ENCODE measurements around the gene PPFIA4.
"Not testable (repeated sequence)": the region's sequence is repeated elsewhere in the genome, so short reads cannot be mapped to it uniquely, and the experiment has no call there.

The PPFIA4 gene

DNA sequence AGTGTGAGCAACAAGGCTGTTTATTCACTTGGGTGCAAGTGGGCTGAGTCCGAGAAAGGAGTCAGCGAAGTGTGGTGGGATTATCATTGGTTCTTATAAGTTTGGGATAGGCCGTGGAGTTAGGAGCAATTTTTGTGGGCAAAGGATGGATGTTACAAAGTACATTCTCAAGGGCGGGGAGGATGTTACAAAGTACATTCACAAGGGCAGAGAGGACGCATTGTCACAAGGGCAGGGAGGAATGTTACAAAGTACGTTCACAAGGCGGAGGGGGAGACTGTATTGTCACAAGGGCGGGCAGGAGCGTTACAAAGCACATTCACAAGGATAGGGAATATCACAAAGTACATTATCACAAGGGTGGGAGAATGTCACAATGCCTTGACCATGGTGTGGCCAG is 24.3 kb upstream of the PPFIA4 start:
- Histone ChIP-seq H3K4me1 (ENCODE audit: insufficient read depth, low read length) (peaks cover 24% of the 10 kb centered on the region), H4K20me1 (ENCODE audit: insufficient read depth, low read length) (no peaks in the 10 kb centered on the region), H3K27ac (ENCODE audit: low read length) (no peak overlapping the region), H3K27me3 (ENCODE audit: insufficient read depth, low read length, poor library complexity) (no peaks in the 10 kb centered on the region), H3K4me3 (ENCODE audit: low read depth in 1 of 2, low read length in 2 of 2) (no peak overlapping the region), H3K4me2 (ENCODE audit: insufficient read depth, low read length) (no peak overlapping the region), H2AFZ (ENCODE audit: low read depth, low read length) (no peak overlapping the region), H3K36me3 (ENCODE audit: insufficient read depth, low read length) (no peaks in the 10 kb centered on the region), H3K79me2 (ENCODE audit: insufficient read depth, low read length) (peaks cover 3% of the 10 kb centered on the region; the same call in 1 of the 2 replicates), H3K9ac (ENCODE audit: low read depth, low read length) (no peak overlapping the region), H3K9me3 (ENCODE audit: insufficient read depth, low read length, severe bottlenecking) (no peaks in the 10 kb centered on the region)
- no peak for DNase-seq
- ATAC-seq (ENCODE audit: insufficient read depth, low read depth) = no peak
- TF ChIP-seq, protein P1, sequence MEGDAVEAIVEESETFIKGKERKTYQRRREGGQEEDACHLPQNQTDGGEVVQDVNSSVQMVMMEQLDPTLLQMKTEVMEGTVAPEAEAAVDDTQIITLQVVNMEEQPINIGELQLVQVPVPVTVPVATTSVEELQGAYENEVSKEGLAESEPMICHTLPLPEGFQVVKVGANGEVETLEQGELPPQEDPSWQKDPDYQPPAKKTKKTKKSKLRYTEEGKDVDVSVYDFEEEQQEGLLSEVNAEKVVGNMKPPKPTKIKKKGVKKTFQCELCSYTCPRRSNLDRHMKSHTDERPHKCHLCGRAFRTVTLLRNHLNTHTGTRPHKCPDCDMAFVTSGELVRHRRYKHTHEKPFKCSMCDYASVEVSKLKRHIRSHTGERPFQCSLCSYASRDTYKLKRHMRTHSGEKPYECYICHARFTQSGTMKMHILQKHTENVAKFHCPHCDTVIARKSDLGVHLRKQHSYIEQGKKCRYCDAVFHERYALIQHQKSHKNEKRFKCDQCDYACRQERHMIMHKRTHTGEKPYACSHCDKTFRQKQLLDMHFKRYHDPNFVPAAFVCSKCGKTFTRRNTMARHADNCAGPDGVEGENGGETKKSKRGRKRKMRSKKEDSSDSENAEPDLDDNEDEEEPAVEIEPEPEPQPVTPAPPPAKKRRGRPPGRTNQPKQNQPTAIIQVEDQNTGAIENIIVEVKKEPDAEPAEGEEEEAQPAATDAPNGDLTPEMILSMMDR (IDR thresholded peaks at IDR 0.05; ENCODE audit: borderline replicate concordance, extremely low read depth, low read length, poor library complexity, severe bottlenecking) = no peak
- no peak for TF ChIP-seq EZH2 (IDR thresholded peaks at IDR 0.05; ENCODE audit: borderline replicate concordance, low read depth, low read length, severe bottlenecking)

DNA sequence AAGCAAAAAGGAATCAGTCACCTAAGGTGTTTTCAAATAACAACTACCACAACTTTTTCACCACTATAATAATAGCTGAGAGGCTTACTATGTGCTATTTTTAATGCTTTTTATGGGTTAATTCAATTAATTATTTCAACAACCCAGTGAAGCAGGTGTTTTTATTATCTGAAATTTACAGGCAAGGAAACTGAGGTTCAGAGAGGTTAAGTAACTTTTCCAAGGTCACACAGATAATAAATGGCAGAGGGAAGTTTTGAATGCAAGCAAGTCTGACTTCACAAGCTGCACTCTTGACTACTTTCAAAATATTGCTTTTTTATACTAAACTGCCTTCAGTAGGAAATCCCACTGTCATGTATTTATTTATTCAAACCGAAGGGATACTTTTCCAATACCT is 23.3 kb upstream of the PPFIA4 start:
- ATAC-seq (ENCODE audit: insufficient read depth, low read depth) (no peak), DNase-seq (no peak)
- no peak overlapping the region for H3K4me3 ChIP-seq (ENCODE audit: low read depth in 1 of 2, low read length in 2 of 2)
- no peaks in the 10 kb centered on the region for H3K9me3 ChIP-seq (ENCODE audit: insufficient read depth, low read length, severe bottlenecking)
- H3K4me1 ChIP-seq (ENCODE audit: insufficient read depth, low read length) = peaks cover 25% of the 10 kb centered on the region
- peaks cover 11% of the 10 kb centered on the region for H3K79me2 ChIP-seq (ENCODE audit: insufficient read depth, low read length)
- no peaks in the 10 kb centered on the region; the same call in 1 of the 2 replicates for H3K36me3 ChIP-seq (ENCODE audit: insufficient read depth, low read length)
- 0 out of 2 replicates have a peak, but pooled peaks cover under 1% of the 10 kb centered on the region for H4K20me1 ChIP-seq (ENCODE audit: insufficient read depth, low read length)
- no peak overlapping the region for H3K4me2 ChIP-seq (ENCODE audit: insufficient read depth, low read length)
- H3K27ac ChIP-seq (ENCODE audit: low read length) = no peak overlapping the region
- no peaks in the 10 kb centered on the region for H3K27me3 ChIP-seq (ENCODE audit: insufficient read depth, low read length, poor library complexity)
- no peak overlapping the region for H2AFZ ChIP-seq (ENCODE audit: low read depth, low read length)
- H3K9ac ChIP-seq (ENCODE audit: low read depth, low read length) = no peak overlapping the region
- TF ChIP-seq, protein P1 (IDR thresholded peaks at IDR 0.05; ENCODE audit: borderline replicate concordance, extremely low read depth, low read length, poor library complexity, severe bottlenecking) = no peak
- no peak for TF ChIP-seq EZH2 (IDR thresholded peaks at IDR 0.05; ENCODE audit: borderline replicate concordance, low read depth, low read length, severe bottlenecking)

DNA sequence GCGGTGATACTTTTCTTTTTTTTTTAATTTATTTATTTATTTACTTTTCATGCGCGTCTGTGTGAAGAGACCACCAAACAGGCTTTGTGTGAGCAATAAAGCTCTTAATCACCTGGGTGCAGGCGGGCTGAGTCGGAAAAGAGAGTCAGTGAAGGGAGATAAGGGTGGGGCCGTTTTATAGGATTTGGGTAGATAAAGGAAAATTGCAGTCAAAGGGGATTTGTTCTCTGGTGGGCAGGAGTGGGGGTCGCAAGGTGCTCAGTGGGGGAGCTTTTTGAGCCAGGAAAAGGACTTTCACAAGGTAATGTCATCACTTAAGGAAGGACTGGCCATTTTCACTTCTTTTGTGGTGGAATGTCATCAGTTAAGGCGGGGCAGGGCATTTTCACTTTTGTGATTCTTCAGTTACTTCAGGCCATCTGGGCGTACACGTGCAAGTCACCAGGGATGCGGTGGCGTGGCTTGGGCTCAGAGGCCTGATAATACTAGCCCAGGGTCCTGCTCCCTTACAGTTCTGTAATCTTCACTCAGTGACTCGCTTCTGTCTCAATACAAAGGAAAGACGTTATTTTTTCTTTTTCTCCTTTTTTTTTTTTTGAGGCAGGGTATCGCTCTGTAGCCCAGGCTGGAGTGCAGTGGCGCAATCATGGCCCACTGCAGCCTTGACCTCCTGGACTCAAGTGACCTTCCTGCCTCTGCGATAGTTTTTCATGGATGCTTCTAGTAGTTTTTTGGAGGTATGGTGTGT is 20.7 kb upstream of the PPFIA4 start:
- H3K4me1 ChIP-seq (ENCODE audit: insufficient read depth, low read length) = peaks cover 31% of the 10 kb centered on the region
- DNase-seq; H3K4me3 ChIP-seq (ENCODE audit: low read depth in 1 of 2, low read length in 2 of 2); H3K9me3 ChIP-seq (ENCODE audit: insufficient read depth, low read length, severe bottlenecking); H3K4me2 ChIP-seq (ENCODE audit: insufficient read depth, low read length); H3K27me3 ChIP-seq (ENCODE audit: insufficient read depth, low read length, poor library complexity); H3K27ac ChIP-seq (ENCODE audit: low read length); ATAC-seq (ENCODE audit: insufficient read depth, low read depth); H3K9ac ChIP-seq (ENCODE audit: low read depth, low read length); H4K20me1 ChIP-seq (ENCODE audit: insufficient read depth, low read length): not testable (repeated sequence)
- H3K36me3 ChIP-seq (ENCODE audit: insufficient read depth, low read length) = peaks cover 22% of the 10 kb centered on the region
- H3K79me2 ChIP-seq (ENCODE audit: insufficient read depth, low read length) = peaks cover 36% of the 10 kb centered on the region
- H2AFZ ChIP-seq (ENCODE audit: low read depth, low read length) = peak overlapping the region; percentile 45; the same call in 1 of the 2 replicates

All from DND-41 (cell line).